ENCODE measurements around the gene ZBP1.

GRCh38 chr20:57609086-57609841 is 11.0 kb downstream of the ZBP1 start:
- TF ChIP-seq POLR2AphosphoS5 (IDR thresholded peaks at IDR 0.05; ENCODE audit: low read depth, low read length) (no peak), POLR2A (IDR thresholded peaks at IDR 0.05; ENCODE audit: low read depth, low read length) (no peak), TAF1 (IDR thresholded peaks at IDR 0.05; ENCODE audit: low read depth, low read length) (no peak), PAX5 (IDR thresholded peaks at IDR 0.05; ENCODE audit: insufficient read depth, low read length, severe bottlenecking) (no peak), SPI1 (IDR thresholded peaks at IDR 0.05; ENCODE audit: low read depth, low read length) (no peak)

Data from GM12891 (cell line).